HEK293T (cell line): ENCODE data around the gene DCBLD2.

Experiments
- CTCF ChIA-PET: fragments of 350-600 bp; formaldehyde crosslinking; extraction: SDS; loops from one replicate; lab custom pipeline; 2021; ENCODE audit warnings: antibody characterized with exemption, inconsistent platforms; lab: Yijun Ruan, JAX
- POLR2A ChIA-PET: fragments of 350-600 bp; formaldehyde crosslinking; extraction: SDS; loops from one replicate; lab custom pipeline; 2020; ENCODE audit warnings: antibody characterized with exemption, inconsistent platforms; lab: Yijun Ruan, JAX
- DNase-seq: peaks from one replicate; pipeline ENCODE4 v3.0.0; 2012; ENCODE audit warnings: mixed read lengths; ENCODE audit errors: extremely low spot score
- ARNT ChIP-seq: fragments of 450-650 bp; IDR thresholded peaks from 2 replicates; pipeline ENCODE4 v1.6.1; 2017; ENCODE audit warnings: mild to moderate bottlenecking
- BHLHE40 ChIP-seq: fragments of 450-650 bp; IDR thresholded peaks from 2 replicates; pipeline ENCODE4 v1.6.1; 2016; ENCODE audit warnings: mild to moderate bottlenecking, moderate library complexity, borderline replicate concordance
- CTBP1 ChIP-seq: fragments of 450-650 bp; IDR thresholded peaks from 2 replicates; pipeline ENCODE4 v1.6.1; 2016; ENCODE audit warnings: borderline replicate concordance
- ELF4 ChIP-seq: fragments of 450-650 bp; IDR thresholded peaks from 2 replicates; pipeline ENCODE4 v1.6.1; 2017; ENCODE audit warnings: antibody characterized with exemption
- FOXA1 ChIP-seq: fragments of 450-650 bp; IDR thresholded peaks from 2 replicates; pipeline ENCODE4 v1.6.1; 2016; ENCODE audit warnings: mild to moderate bottlenecking
- FOXK2 ChIP-seq: fragments of 450-650 bp; IDR thresholded peaks from 2 replicates; pipeline ENCODE4 v1.6.1; 2016; ENCODE audit warnings: mild to moderate bottlenecking
- FOXM1 ChIP-seq: fragments of 450-650 bp; IDR thresholded peaks from 2 replicates; pipeline ENCODE4 v1.6.1; 2017; ENCODE audit warnings: mild to moderate bottlenecking, borderline replicate concordance
- HDGF ChIP-seq: fragments of 450-650 bp; IDR thresholded peaks from 2 replicates; pipeline ENCODE4 v1.6.1; 2017; ENCODE audit warnings: antibody characterized with exemption, borderline replicate concordance
- L3MBTL2 ChIP-seq: fragments of 450-650 bp; conservative IDR thresholded peaks from 2 replicates; pipeline ENCODE4 v1.6.1; 2016; ENCODE audit warnings: mild to moderate bottlenecking
- LEF1 ChIP-seq: fragments of 450-650 bp; IDR thresholded peaks from 2 replicates; pipeline ENCODE4 v1.6.1; 2017; ENCODE audit warnings: mild to moderate bottlenecking, borderline replicate concordance
- NFRKB ChIP-seq: fragments of 450-650 bp; IDR thresholded peaks from 2 replicates; pipeline ENCODE4 v1.6.1; 2016; ENCODE audit warnings: mild to moderate bottlenecking, moderate library complexity
- SP1 ChIP-seq: fragments of 450-650 bp; IDR thresholded peaks from 2 replicates; pipeline ENCODE4 v1.6.1; 2017
- SUZ12 ChIP-seq: fragments of 450-650 bp; IDR thresholded peaks from 2 replicates; pipeline ENCODE4 v1.6.1; 2016; ENCODE audit warnings: mild to moderate bottlenecking
- TARDBP ChIP-seq: fragments of 450-650 bp; IDR thresholded peaks from 2 replicates; pipeline ENCODE4 v1.6.1; 2016
- ZNF384 ChIP-seq: fragments of 450-650 bp; IDR thresholded peaks from 2 replicates; pipeline ENCODE4 v1.6.1; 2016
- TF ChIP-seq, protein P1 (sequence below): fragments of 450-650 bp; IDR thresholded peaks from 2 replicates; pipeline ENCODE4 v1.6.1; 2016

The DCBLD2 gene

DNA sequence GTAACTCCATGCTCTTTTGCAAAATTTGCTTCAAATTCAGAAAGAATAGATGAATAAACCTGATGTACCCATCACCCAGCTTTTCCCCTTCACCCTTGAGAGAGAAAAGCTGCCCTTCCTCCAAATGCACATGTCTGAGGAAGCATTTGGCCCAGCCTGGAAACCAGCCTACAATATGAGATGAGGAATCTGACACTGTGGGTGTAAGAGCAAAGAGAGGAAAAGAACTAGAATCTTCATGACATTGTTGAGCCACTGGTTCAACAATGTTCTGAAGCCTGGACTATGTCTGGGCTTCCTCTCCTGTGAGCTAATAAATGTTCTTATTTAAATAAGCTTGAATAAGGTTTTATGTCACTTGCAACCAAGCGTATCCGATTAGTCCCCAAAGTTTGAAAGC is 18.7 kb upstream of the DCBLD2 start:
- POLR2A ChIA-PET, result interaction anchor here (1.5 kb wide), 1 partner anchor 19 kb away, joined by 3 read pairs; the partner anchor contains the start of gene DCBLD2
- DNase-seq, result no peak
- CTCF ChIA-PET, result no interaction called here
- no peak for TF ChIP-seq TARDBP
- TF ChIP-seq BHLHE40, result no peak
- TF ChIP-seq L3MBTL2, result no peak
- no peak for TF ChIP-seq NFRKB
- TF ChIP-seq, protein P1, sequence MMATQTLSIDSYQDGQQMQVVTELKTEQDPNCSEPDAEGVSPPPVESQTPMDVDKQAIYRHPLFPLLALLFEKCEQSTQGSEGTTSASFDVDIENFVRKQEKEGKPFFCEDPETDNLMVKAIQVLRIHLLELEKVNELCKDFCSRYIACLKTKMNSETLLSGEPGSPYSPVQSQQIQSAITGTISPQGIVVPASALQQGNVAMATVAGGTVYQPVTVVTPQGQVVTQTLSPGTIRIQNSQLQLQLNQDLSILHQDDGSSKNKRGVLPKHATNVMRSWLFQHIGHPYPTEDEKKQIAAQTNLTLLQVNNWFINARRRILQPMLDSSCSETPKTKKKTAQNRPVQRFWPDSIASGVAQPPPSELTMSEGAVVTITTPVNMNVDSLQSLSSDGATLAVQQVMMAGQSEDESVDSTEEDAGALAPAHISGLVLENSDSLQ, result no peak
- no peak for TF ChIP-seq LEF1
- no peak for TF ChIP-seq SP1
- no peak for TF ChIP-seq HDGF

DNA sequence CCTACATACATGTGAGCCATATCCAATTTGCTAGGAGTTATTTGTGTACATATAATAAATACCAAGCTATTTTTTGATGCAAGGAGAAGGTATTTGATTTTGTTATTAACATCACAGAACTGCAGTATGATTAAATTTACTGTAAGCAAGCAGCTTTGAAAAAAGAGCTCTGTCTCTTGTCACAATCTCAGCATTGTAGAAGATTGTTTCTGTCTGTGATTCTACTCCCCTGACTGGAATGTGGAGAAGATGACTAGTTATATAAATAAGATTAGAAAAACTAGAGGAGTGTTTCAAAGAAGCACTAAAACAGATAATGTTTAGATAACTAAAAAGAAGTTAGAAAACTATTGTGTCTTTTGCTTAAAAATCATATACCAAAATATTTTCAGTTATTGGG is 17.1 kb upstream of the DCBLD2 start:
- TF ChIP-seq HDGF, result no peak
- no peak for TF ChIP-seq TARDBP
- no peak for TF ChIP-seq ZNF384
- TF ChIP-seq ARNT, result no peak
- TF ChIP-seq L3MBTL2, result no peak
- no peak for TF ChIP-seq SUZ12
- TF ChIP-seq LEF1, result no peak
- no peak for TF ChIP-seq SP1
- no peak for DNase-seq
- CTCF ChIA-PET, result no interaction called here
- POLR2A ChIA-PET, result no interaction called here

DNA sequence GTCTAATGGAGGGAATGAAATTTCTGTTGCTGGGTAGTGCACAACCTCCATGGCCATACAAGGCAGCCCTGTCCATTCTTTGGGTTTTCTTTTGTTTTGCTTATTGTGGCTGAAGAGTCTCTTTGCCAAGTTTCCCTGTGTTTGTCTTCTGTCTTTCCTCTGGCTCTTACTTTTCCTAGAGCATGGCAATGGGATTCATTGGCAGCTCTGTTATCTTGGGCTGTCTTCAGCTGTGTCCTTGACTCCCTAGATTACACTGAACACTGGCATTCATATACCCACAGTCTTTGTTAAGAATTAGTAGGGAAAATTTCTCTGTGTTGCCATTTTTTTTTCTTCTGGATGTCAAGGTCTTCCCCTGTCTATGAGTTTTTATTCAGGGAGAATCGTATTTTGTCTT is 16.1 kb upstream of the DCBLD2 start:
- TF ChIP-seq, protein P1, result no peak
- TF ChIP-seq ELF4, result no peak
- TF ChIP-seq FOXM1, result no peak
- TF ChIP-seq HDGF, result no peak
- TF ChIP-seq LEF1, result no peak
- no peak for TF ChIP-seq BHLHE40
- TF ChIP-seq SP1, result no peak
- no peak for TF ChIP-seq SUZ12
- no peak for TF ChIP-seq FOXK2
- no peak for TF ChIP-seq ARNT
- no peak for TF ChIP-seq NFRKB
- no peak for TF ChIP-seq ZNF384
- TF ChIP-seq TARDBP, result no peak
- no peak for TF ChIP-seq CTBP1

DNA sequence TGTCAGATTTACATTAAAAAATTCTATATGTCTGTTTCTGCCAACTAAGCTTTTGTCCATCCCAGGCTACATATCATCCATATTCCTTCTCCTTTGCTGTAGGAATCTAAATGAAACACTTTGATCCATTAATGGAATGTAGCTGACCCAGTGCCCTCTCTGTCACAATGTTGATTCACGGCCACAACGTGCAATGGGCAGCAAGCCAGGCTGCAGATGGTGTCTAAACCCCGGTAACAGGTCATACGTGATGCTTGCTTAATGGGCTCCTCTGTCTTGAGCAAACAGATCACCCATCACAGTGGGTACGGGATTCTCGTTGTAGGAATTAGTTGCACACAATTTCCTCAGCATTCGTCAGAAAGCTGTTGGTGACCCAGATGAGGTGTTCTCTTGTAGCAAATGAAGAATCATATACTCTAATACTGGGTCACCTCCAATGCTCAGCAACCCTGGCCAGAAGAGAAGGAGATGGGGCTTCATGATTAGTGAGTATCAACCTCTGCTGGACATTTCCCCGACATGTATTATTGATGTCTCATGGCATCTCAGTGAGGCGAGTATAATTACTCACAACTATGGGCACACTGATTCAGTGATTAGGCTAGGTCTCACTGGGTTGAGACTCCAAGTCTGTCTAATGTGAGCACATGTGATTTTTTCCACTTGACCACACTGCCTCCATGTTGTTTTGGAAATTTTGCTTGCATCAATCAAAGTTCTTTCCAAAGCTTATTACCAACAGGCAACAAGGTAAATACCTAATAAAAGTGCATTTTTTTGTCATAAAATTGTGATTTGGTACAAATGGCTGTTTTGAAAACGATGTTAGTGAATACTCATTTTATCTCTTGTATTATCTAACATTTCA is 12.9 kb upstream of the DCBLD2 start:
- POLR2A ChIA-PET, result no interaction called here
- TF ChIP-seq ARNT, result no peak
- TF ChIP-seq ELF4, result no peak
- no peak for TF ChIP-seq FOXA1

More for the DNA sequence above, 16.1 kb upstream of the DCBLD2 start:
- DNase-seq, result no peak
- CTCF ChIA-PET, result no interaction called here
- POLR2A ChIA-PET, result no interaction called here

DNA sequence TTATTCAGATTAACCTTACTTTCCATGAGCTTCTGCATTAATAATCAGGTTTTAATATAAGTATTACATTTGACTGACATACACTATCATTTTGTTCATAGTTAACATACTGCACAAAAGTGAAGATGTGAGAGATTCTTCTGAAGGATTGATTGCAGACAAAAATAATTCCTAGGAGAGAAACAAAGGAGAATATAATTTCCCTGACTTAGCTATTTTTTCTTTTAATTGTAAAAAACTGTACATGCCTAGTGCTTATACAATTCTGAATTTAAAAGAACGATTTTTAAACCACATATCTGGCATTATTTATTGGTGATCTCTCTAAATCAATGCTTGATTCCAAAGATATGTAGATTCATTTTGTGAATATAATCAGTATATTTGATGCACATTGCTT is 11.0 kb upstream of the DCBLD2 start:
- DNase-seq, result no peak
- CTCF ChIA-PET, result no interaction called here
- POLR2A ChIA-PET, result interaction anchor here (1.3 kb wide), 1 partner anchor 11 kb away, joined by 7 read pairs; the partner anchor contains the start of gene DCBLD2
- TF ChIP-seq FOXA1 (no peak), ARNT (no peak), NFRKB (no peak), ELF4 (no peak), SUZ12 (no peak), CTBP1 (no peak), SP1 (no peak), TARDBP (no peak), FOXM1 (no peak), HDGF (no peak), LEF1 (no peak), L3MBTL2 (no peak), FOXK2 (no peak), BHLHE40 (no peak), ZNF384 (no peak)
- TF ChIP-seq, protein P1, result no peak

More for the DNA sequence above, 12.9 kb upstream of the DCBLD2 start:
- CTCF ChIA-PET, result no interaction called here
- DNase-seq, result no peak

DNA sequence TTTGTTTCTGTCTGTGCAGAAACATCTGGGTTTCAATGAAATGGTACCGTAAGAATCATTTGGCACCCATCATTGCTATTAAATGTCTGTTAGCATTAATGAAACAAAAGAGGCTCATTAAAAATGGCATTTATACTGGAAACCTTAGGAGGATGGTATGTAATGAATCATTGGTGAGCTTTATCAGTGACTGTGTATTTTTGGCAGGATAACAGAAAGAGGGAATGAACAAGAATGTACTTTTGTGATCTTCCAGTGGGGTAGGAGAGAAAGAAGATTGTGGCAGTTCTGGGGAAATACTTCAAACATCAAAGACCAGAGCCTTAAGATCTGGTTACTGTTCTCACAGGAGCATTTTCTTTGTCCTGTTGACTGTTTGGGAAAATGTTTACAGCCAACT is 4.7 kb upstream of the DCBLD2 start:
- CTCF ChIA-PET, result no interaction called here
- POLR2A ChIA-PET, result no interaction called here
- no peak for TF ChIP-seq LEF1
- TF ChIP-seq SUZ12, result no peak
- no peak for TF ChIP-seq HDGF
- TF ChIP-seq SP1, result no peak
- no peak for TF ChIP-seq NFRKB
- no peak for TF ChIP-seq TARDBP
- TF ChIP-seq FOXA1, result no peak
- TF ChIP-seq, protein P1, result no peak
- TF ChIP-seq FOXM1, result no peak
- no peak for TF ChIP-seq ELF4
- no peak for TF ChIP-seq BHLHE40
- TF ChIP-seq FOXK2, result no peak
- no peak for TF ChIP-seq L3MBTL2
- no peak for TF ChIP-seq CTBP1
- no peak for TF ChIP-seq ARNT
- TF ChIP-seq ZNF384, result no peak
- no peak for DNase-seq
